HCEC 1CT (cell line): Measurements from ENCODE around the gene KCNIP4.

Experiments used
- DNase-seq: peaks from one replicate; pipeline ENCODE4 v3.0.0-alpha.2; 2017

KCNIP4 gene

DNA sequence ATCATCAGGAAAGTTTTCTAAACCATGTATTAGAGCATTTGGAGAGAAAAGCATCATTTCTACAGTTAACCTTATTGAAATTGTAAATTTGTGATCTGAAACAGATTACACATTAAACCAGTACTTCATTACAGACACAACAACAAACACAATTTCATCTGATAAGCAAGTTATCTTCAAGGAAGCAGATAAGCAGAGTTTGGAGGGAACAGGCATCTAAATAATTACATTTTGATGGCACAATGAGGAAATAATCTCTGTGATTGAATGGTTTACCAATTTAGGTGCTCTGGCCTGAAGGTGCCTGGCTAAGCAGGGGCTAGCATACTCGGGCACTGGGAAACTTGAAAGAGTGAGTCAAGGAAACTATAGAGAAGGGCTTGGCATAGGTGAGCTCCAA lies 628.5 kb downstream of the KCNIP4 start:
- no peak for DNase-seq

DNA sequence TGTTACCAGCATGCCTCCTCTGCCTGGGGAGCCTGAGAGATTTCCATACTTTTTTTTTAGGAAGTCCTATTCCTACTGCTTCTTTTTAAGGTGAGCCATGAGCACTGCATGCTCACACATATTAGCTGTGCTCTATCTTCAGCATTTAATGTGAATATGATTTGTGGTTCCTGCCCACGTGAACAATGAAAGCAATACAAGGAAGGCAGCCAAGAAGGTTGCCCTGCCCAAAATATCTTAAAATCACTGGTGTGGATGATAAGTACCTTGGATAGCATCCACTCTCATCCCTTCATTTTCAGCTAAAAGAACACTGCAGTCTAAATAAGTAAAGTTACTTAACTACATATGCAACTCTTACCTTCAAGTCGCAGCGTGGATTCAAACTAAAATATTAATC lies 640.9 kb downstream of the KCNIP4 start:
- no peak for DNase-seq

DNA sequence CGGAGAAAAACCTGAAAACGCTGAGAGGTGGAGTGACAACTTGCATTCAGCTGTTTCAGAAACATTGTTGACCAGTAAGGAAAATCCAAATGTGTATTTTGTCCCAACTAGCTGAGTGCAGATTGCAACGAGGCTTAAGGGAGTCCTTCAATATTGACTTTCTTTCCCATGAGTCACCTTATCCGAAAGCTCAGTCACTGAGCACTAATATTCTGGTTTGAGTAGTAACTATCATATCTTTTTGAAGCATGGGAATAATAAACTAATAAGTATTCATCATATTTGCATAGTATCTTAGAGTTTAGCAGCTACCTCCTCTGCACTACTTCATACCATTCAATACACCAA lies 644.1 kb downstream of the KCNIP4 start:
- no peak for DNase-seq

DNA sequence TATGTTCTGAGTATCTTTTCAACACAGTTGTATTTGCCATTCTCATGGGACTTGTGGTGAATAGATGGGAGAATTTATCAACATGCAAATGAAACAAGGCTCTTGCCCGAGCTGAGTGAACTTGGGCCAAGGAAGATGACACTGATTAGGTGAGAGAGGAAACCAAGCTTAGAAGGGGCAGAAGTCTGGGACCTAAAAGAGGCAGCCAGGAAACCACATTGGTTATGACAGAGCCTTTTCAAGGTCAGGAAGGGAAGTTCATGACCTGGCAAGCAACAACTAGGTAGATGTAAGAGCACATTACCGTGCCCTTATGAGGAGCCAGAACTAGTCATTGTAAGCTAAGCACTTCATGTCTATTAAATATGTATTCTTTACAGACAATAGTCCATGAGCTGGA lies 658.0 kb downstream of the KCNIP4 start:
- DNase-seq: no peak

DNA sequence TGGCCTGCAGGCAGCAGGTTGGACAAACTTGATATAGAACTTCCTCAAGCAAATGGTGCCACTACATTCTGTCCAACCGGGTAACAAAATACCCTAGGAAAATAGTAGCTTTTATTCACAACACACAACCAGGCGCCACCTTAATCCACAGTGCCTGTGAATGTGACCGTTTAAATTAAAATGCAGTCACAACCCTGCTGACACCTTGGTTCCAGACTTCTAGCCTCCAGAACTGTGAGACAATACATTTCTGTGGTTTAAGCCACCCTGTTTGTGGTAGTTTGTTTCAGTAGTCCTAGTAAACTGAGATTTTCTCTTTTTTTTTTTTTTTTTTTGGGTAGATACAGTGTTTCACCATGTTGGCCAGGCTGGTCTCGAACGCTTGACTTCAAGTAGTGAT lies 672.5 kb downstream of the KCNIP4 start:
- no peak for DNase-seq

DNA sequence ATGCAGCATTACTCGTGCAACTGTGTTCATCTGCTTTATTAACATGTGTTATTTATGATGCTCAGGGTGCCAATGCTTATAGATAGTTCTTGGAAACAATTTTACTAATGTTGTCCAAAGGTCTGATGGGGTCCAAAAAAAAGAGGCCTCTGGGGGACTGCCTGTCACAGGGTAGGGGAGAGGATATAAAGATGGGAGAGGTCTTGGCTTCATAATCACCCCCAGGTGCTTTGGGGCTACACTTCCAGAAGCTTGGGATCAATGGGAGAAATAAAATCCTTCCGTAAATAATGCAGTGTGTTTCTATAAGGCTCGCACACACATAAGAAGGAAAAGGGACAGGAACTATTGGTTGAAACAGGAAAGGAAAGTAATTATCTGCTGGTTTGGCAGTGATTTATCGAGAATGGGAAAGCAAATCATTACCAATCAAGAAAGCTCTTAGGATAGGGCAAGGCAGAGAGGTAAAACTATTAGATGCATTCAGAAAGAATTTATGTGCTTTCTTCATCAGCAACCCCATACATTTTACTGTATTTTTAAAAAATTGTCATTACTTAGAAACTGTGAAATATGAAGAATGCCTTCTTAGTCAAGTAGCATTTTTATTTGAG lies 677.0 kb downstream of the KCNIP4 start:
- DNase-seq: no peak

DNA sequence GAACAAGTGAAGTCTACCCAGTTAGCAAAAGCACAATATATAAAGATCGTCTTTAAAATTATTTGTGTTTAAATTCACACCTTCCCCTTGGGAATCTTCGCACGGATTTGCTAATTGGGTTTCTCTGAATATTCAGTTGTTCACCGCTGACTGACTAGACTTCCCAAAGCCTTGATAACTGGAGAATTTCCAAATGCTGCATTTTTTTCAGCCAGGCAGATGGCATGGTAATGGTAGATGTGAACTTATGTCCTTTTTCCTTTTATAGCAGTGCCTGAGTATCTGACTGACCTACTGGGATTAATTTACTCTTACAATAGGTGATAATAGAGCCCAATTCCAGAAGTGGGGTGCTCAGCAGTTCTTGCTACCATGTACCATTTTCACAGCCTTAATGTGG lies 700.2 kb downstream of the KCNIP4 start:
- no peak for DNase-seq

DNA sequence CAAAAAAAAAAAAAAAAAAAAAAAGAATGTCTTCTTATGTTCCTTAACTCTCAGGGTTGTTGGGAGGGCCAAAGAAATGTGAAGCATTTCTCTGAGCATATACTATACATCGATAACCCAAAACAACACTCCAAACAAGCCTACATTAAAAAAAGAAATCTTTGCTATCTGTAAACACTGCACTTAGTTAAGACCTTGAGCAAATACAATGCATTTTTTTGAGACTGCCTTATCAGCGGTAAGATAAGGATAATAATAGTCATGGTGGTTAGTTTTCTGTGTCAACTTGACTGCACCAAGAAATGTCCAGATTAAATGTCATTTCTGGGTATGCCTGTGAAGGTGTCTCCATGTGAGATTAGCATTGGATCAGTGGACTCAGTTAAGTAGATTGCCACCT lies 706.4 kb downstream of the KCNIP4 start:
- no peak for DNase-seq

DNA sequence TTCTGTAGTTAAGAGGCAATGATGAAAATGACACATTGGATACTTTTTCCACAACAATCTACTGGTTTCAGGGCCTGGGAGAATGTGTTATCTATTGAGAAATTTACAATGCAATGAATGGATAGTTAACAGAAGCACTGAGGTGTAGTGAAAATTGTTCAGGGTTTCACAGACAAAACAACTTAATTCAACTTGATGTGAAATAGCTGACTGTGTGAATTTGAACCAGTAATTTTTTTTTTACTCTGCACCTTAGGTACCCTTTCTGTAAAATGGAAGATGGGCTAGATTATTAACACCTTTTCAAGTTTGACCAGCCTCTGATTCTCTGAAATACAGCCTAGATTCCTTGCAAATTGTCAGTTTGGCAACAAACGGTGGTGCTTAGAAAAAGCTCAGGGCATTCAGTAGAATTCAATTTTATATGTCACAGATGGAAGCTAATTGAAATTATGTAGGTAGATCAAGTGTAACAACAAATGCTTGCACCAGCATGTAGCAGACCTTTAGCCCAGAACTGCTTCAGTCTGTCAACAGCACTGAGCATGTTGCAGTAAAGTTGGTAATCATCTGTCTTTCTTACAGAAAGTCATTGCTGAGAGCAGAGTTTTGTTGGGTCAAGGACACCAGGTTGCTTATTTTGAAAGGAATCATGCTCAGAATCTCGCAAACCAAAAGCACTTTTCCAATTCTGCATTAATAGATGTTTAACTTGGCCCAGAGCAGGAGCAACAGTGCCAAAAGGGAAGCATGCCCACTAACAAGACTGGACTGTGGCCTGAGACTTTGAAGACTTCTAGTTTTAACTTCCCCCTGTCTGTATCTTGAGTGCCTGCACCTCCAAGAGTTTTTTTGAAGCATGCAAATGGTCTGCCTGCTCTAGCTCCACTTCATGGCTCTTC lies 721.7 kb downstream of the KCNIP4 start:
- DNase-seq: no peak

DNA sequence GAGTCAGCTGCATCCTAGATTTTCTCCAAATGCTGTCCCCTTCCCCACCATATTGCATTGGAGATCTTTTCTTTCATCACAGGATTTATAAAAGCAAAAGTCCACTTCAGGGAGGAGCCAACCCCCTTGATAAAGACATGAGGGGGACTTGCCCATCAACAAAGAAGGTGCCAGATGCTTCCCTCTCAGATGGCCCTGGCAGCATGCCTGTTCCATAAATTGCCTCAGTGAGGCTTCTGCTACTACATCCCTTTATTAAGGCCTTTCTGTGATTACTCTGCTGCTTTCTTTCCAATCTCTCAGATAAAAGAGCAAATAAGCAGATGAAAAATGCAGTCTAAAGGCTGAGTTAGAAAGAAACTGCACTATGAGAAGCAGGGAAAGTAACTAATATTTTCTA lies 736.7 kb downstream of the KCNIP4 start:
- no peak for DNase-seq

DNA sequence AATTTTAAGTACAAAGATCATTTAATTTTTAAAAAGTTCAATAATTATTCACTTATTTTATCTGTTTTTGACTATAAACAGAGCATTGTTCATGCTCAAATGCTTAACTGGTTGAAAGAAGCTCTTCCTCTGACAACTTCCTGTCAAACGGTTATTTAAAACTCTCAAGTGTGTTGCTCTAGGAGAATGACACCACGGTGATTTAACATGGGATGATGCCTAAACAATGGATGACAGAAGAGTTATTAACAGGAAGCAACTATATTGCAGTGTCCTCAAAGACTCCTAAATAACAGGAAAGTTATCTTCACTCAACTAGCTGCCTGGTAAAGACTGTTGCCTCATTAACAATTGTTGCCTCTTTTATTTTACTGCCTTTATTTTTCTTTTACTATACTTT lies 738.7 kb downstream of the KCNIP4 start:
- DNase-seq: no peak

DNA sequence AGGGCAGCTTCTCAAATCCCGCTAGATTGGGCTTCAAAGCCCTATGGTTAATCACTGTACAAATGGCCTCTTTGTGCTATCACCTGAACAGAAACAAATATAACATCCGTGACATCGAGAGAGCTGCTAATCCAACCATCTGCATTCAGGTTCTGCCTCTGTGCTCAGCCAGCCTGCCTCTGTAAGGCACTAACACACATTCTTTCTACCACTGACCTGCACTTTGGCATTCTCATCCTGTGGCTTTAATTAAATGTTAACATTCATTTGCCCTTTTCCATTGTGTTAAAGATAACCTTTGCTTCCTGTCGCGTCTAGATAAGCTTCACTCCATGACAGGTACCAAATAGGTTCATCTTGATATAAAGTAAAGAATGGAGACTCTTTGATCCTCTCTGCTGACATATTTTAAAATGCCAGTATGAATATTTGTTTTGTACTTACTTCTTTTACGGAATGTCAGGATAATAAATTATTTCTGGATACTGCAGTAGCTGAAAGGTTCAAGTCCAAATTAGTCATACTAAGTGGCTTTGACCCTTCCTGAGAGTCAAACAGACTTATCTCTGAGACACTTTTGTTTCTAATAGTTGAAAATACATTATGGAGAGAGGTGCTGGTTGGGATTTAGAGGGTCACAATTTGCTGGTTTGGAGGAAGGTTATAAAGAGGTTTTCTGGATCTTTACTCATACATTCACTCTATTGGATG lies 742.6 kb downstream of the KCNIP4 start:
- DNase-seq: no peak

DNA sequence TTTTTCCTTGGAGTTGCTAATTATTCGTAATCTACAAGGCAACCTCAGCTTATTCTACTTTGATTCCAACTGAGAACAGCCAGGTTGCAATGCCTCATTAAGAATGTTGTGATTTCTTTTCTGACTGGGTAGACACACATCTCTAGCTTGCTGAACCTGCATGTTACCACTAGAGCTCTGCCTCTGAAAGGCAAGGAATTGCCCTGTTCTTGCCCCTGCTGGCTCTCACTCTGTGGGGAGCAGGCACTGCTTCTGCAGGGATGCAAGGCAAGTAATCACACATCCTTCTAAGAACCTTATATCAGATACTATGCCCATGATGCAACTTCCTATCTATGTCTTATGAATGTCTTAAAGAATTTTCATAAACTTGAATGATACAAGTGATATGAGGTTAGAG lies 745.2 kb downstream of the KCNIP4 start:
- DNase-seq: no peak

DNA sequence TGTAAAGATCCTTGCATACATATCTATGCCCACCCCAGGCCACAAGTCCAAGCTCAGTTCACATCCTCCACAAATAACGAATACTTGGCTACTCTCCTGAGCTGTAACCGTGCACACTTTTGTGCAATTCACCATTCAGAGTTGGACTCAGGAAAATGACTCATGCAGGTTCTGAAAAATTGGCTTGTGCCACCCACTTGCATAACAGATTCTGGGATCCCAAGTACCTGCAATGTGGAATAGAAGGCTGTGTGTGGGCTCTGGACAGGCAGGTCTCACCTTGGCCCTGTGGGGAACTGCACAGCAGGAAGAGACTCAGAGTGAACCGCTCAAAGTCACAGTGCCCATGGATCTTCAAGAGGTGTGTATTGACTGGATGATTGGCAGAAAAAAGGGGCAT lies 745.6 kb downstream of the KCNIP4 start:
- no peak for DNase-seq

DNA sequence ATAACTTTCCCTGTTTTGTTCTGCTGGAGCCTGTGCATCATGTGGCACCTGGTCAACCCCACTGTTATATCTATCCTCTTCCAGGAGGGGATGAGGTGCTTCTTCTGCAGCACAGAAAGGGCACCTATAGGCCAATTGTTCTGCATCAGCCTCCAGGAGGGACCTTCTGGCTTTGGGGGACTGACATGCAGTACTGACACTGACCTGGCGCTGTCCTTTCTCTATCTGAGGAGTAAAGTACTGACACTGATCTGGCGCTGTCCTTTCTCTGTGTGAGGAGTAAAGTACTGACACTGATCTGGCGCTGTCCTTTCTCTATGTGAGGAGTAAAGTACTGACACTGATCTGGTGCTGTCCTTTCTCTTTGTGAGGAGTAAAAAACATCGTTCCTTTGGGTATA lies 749.9 kb downstream of the KCNIP4 start:
- DNase-seq: no peak

DNA sequence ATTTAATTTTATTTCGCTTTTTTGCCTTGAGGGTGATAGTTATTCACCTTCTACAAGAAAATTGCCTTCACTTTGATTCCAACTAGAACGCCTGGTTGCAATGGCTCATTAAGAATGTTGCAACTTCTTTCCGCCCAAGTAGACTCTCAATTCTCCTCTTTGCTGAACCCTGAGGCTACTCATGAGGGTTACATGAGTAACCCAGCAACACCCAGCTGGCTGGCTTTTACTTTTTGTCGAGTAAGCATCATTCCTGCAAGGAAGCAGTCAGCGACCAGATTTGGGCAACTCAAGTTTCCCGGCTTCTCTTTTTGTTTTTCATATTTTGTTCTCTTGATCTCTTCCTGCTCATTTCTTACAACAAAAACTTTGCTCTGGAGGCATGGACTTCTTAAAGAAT lies 752.9 kb downstream of the KCNIP4 start:
- no peak for DNase-seq

DNA sequence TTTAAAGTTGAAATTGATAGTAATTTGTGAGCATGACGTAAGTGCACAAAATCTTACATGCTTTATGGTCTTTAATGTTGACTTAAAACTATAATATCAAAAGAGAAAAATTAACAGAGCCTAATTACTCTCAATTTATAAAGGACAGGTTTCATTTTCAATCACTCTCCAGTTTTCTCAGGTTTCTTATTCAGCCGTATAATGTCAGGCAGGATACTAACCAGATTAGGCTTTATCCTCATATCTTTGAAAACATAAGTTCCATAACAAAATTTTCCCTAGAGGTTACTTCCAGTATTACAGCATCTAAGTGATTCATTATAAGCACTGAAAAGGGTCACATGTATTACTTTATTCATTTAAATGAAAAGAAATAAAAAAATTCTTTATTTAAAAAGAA lies 756.2 kb downstream of the KCNIP4 start:
- no peak for DNase-seq

DNA sequence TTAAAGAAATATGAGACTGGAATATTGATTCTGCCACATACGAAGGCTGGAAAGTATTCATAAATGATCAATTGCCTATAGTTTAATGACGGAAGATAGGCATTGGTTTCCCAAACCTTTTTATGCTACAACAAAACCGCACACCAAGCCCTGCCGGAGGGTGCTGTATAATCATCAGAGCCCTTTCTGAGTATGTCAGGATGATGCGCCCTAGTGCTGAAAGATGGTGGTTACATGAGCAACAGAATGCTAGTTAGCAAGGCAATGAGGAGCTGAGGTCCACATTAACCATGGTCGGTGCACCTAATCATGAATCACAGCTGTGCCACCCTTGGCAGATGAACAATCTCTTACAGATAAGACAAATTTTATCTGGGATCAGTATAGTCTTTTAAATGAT lies 757.3 kb downstream of the KCNIP4 start:
- DNase-seq: no peak

DNA sequence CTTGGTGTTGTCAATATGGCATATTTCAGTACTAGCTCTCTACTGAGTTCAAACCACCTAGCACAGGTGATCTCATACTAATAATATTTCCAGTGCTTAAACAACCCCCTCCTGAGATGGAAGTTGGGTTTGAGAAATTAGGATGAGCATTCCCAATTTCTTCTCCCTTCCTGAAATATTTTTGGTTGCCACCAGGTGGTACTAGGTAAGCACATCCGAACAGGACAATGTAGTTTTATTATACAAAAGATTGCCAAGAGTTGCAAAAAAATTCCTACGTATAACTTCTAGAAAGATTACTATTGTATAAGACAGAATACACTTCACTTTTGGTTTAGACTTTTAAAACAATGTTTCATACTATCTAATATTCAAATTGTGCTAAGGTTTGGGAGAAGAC lies 763.8 kb downstream of the KCNIP4 start:
- DNase-seq: no peak

DNA sequence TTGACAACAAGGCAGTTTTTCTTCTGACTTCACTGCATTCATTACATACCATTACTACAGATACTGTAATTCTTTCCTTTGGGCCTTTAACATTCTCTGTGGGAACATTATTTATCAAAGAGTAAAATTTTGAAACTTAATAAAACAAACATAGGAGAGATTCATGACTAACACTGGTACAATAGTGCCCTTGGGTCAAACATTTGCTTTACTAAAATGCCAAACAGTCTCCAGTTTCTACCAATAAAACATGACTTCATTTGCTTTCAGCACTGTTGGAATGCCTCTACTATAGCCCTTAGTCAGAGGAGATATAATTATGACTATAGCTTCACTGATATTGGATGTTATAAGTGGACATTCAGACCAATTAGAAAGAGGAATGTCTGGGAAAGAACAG lies 766.9 kb downstream of the KCNIP4 start:
- DNase-seq: no peak

DNA sequence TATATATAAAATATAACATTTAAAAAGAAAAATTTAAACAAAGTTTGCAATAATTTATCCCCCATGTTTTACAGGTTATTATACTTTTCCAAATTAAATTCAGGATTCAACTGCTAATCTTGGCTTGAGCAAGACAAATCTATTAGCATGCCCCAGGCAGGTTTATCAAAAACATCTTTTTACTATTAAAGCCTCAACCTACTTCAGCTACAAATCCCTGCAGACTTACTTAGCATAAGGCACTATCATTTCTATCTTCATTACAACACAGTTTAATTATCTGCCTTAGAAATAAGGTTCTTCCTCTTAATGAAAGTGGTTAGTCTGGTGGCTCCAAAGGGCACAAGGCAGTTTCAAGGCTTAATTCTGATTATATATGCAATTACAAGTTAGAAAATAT lies 770.7 kb downstream of the KCNIP4 start:
- no peak for DNase-seq

DNA sequence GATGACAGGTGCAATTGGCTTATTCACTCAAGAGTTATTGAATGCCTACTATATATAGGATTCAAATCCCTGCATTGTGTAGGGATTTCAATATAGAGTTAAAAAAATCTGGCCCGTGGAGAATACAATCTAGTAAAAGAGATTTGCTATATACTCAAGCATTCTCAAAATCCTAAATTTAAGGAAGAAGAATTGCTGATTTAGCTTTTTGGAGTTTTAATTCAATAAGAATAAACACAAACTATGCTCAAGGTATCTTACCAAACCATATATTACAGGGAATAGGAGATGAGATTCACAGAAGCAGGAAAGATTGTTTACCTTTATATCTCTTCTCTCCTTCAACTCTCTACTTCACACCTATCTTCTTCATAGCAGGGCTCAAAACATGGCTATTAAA lies 771.5 kb downstream of the KCNIP4 start:
- DNase-seq: no peak

DNA sequence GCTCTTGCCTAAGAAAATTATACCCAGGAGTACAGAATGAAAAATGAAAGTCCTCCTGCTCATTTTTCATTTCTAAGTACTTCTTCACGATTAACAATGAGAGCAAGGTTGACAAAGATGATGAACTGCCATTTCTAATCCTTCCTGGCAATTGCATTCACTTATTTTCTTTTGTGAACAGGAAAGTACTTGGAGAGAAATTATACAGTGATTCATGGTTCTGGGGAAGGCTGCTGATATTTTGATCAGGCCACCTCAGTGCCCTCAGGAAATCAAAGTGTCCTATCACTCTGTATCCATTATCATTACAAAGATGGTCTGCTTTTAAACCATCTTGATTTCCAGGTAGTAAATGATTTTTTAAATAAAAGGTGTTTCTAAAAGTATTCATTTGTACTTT lies 780.9 kb downstream of the KCNIP4 start:
- no peak for DNase-seq

DNA sequence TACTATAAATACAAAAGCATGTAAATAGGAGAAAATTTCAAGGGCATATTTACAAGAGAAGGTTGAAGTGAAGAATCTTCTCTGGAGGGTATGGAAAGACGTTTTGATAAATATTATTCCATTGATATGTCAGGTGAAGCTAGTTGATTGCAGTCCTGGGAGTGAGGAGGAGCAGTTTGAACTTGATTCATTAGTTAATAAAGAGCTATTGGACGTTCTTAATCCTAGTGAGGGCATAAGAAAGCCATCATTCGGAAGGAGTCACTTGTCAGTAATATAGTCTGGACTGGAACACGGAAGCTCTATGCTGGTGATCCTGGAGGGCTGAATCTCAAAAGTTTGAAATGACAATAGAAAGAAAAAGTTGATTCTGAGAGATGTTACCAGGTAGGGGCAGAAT lies 793.2 kb downstream of the KCNIP4 start:
- no peak for DNase-seq
